Measurements from ENCODE around the gene CELF1. TPM values are rescaled to one million over a fixed set of nuclear protein-coding genes. Genes with fewer than 3 reads are reported as not detected.
A peak's percentile ranks its signal among the peaks of the same experiment; 100 is the strongest.

Gene CELF1
- total and polyA plus RNA-seq, 2 donors (not counting 1 experiment from before 2014, with no cell fraction given) = 81.1 to 100 TPM

GRCh38 chr11:47478651-47479329, 74.1 kb downstream of the CELF1 start:
- Histone ChIP-seq H3K9me3 (ENCODE audit: control insufficient read depth, insufficient read depth, low read depth, low read length) (no peaks in the 10 kb centered on the region), H3K4me3 (replicated peaks in 1 of 4; ENCODE audit: control extremely low read depth in 1 of 4, insufficient read depth in 1 of 4, low read depth in 3 of 4, low read length in 4 of 4) (no peak overlapping the region), H3K4me2 (ENCODE audit: extremely low read depth, insufficient read depth, low read length) (no peak overlapping the region), H4K20me1 (ENCODE audit: control insufficient read depth, extremely low read depth, insufficient read depth, low read length) (no peaks in the 10 kb centered on the region), H3K36me3 (ENCODE audit: control insufficient read depth, insufficient read depth, low read length) (peaks cover 16% of the 10 kb centered on the region), H3K4me1 (ENCODE audit: control insufficient read depth, extremely low read depth, insufficient read depth, low read length) (peaks cover 3% of the 10 kb centered on the region), H3K9ac (ENCODE audit: insufficient read depth, low read length) (no peak overlapping the region), H3K27me3 (ENCODE audit: control insufficient read depth, insufficient read depth, low read length) (no peaks in the 10 kb centered on the region), H3K79me2 (ENCODE audit: control insufficient read depth, insufficient read depth, low read length) (peaks cover 5% of the 10 kb centered on the region), H3K27ac (ENCODE audit: insufficient read depth, low read length) (no peak overlapping the region), H2AFZ (ENCODE audit: low read length) (no peak overlapping the region)
- no peak for DNase-seq (ENCODE audit: low read depth in 2 of 2)
- no peak for TF ChIP-seq CTCF (conservative IDR thresholded peaks at IDR 0.05 in 1 of 2, IDR thresholded peaks at IDR 0.05 in 1 of 2; ENCODE audit: low read depth in 1 of 2, low read length in 2 of 2)
- TF ChIP-seq EZH2 (IDR thresholded peaks at IDR 0.05; ENCODE audit: low read length, missing control alignments) = no peak

GRCh38 chr11:47477753-47478152, 75.2 kb downstream of the CELF1 start:
- H3K4me3 ChIP-seq (replicated peaks in 1 of 4; ENCODE audit: control extremely low read depth in 1 of 4, insufficient read depth in 1 of 4, low read depth in 3 of 4, low read length in 4 of 4) = no peak overlapping the region
- H3K36me3 ChIP-seq (ENCODE audit: control insufficient read depth, insufficient read depth, low read length) = peaks cover 14% of the 10 kb centered on the region
- H3K4me2 ChIP-seq (ENCODE audit: extremely low read depth, insufficient read depth, low read length) = no peak overlapping the region
- H3K9ac ChIP-seq (ENCODE audit: insufficient read depth, low read length) = no peak overlapping the region
- no peak for TF ChIP-seq EZH2 (IDR thresholded peaks at IDR 0.05; ENCODE audit: low read length, missing control alignments)
- no peak for TF ChIP-seq CTCF (conservative IDR thresholded peaks at IDR 0.05 in 1 of 2, IDR thresholded peaks at IDR 0.05 in 1 of 2; ENCODE audit: low read depth in 1 of 2, low read length in 2 of 2)
- peaks cover 5% of the 10 kb centered on the region for H3K79me2 ChIP-seq (ENCODE audit: control insufficient read depth, insufficient read depth, low read length)
- H3K27me3 ChIP-seq (ENCODE audit: control insufficient read depth, insufficient read depth, low read length) = no peaks in the 10 kb centered on the region
- no peak overlapping the region for H3K27ac ChIP-seq (ENCODE audit: insufficient read depth, low read length)
- peaks cover 3% of the 10 kb centered on the region for H3K4me1 ChIP-seq (ENCODE audit: control insufficient read depth, extremely low read depth, insufficient read depth, low read length)
- DNase-seq (ENCODE audit: low read depth in 2 of 2) = no peak
- H3K9me3 ChIP-seq (ENCODE audit: control insufficient read depth, insufficient read depth, low read depth, low read length) = no peaks in the 10 kb centered on the region
- H2AFZ ChIP-seq (ENCODE audit: low read length) = no peak overlapping the region
- no peaks in the 10 kb centered on the region for H4K20me1 ChIP-seq (ENCODE audit: control insufficient read depth, extremely low read depth, insufficient read depth, low read length)

GRCh38 chr11:47477323-47477722, 75.6 kb downstream of the CELF1 start:
- Histone ChIP-seq H3K4me1 (ENCODE audit: control insufficient read depth, extremely low read depth, insufficient read depth, low read length) (peaks cover 3% of the 10 kb centered on the region), H3K27ac (ENCODE audit: insufficient read depth, low read length) (no peak overlapping the region), H3K4me3 (replicated peaks in 1 of 4; ENCODE audit: control extremely low read depth in 1 of 4, insufficient read depth in 1 of 4, low read depth in 3 of 4, low read length in 4 of 4) (no peak overlapping the region), H3K27me3 (ENCODE audit: control insufficient read depth, insufficient read depth, low read length) (no peaks in the 10 kb centered on the region), H3K9me3 (ENCODE audit: control insufficient read depth, insufficient read depth, low read depth, low read length) (no peaks in the 10 kb centered on the region), H4K20me1 (ENCODE audit: control insufficient read depth, extremely low read depth, insufficient read depth, low read length) (no peaks in the 10 kb centered on the region), H3K9ac (ENCODE audit: insufficient read depth, low read length) (no peak overlapping the region), H3K4me2 (ENCODE audit: extremely low read depth, insufficient read depth, low read length) (peak overlapping the region; percentile 40), H3K79me2 (ENCODE audit: control insufficient read depth, insufficient read depth, low read length) (peaks cover 5% of the 10 kb centered on the region), H2AFZ (ENCODE audit: low read length) (no peak overlapping the region), H3K36me3 (ENCODE audit: control insufficient read depth, insufficient read depth, low read length) (peaks cover 15% of the 10 kb centered on the region)
- peak in 1 of 2 donors; percentile 73 for DNase-seq (ENCODE audit: low read depth in 2 of 2)
- TF ChIP-seq CTCF (conservative IDR thresholded peaks at IDR 0.05 in 1 of 2, IDR thresholded peaks at IDR 0.05 in 1 of 2; ENCODE audit: low read depth in 1 of 2, low read length in 2 of 2) (no peak), EZH2 (IDR thresholded peaks at IDR 0.05; ENCODE audit: low read length, missing control alignments) (no peak)

Data from fibroblast of lung (primary cell).